ENCODE results near the gene ZNF41.

DNA sequence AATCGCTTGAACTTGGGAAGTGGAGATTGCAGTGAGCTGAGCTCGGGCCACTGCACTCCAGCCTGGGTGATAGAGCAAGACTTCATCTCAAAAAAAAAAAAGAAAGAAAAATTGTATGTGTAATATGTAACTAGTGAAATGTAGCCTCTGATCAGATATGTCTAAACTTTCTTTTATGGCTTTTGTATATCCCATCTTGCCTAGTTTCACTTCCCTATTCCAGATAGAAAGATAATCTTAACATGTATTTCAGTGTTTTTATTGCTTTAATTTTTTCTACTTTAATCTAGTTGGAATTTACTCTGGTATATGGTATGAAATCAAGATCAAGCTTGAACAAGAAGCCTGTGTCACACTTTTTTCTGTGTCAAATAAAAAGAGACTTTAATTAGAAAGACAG lies 1.9 kb upstream of the ZNF41 start:
- TF ChIP-seq, protein P1, sequence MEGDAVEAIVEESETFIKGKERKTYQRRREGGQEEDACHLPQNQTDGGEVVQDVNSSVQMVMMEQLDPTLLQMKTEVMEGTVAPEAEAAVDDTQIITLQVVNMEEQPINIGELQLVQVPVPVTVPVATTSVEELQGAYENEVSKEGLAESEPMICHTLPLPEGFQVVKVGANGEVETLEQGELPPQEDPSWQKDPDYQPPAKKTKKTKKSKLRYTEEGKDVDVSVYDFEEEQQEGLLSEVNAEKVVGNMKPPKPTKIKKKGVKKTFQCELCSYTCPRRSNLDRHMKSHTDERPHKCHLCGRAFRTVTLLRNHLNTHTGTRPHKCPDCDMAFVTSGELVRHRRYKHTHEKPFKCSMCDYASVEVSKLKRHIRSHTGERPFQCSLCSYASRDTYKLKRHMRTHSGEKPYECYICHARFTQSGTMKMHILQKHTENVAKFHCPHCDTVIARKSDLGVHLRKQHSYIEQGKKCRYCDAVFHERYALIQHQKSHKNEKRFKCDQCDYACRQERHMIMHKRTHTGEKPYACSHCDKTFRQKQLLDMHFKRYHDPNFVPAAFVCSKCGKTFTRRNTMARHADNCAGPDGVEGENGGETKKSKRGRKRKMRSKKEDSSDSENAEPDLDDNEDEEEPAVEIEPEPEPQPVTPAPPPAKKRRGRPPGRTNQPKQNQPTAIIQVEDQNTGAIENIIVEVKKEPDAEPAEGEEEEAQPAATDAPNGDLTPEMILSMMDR (conservative IDR thresholded peaks at IDR 0.05; ENCODE audit: low read length): no peak
- TF ChIP-seq EZH2phosphoT487 (IDR thresholded peaks at IDR 0.05; ENCODE audit: borderline replicate concordance, low read depth, low read length): no peak
